Astrocyte of the cerebellum (primary cell): ENCODE results near the gene DGKH.

ENCODE experiments used
- DNase-seq: peaks from one replicate; pipeline ENCODE4 v3.0.0-alpha.2; 2011; ENCODE audit warnings: low read depth
- H3K4me3 ChIP-seq: 2 replicates; pipeline ENCODE4 v1.5.1; 2011; ENCODE audit warnings: mild to moderate bottlenecking, low read depth, low read length, moderate library complexity
- CTCF ChIP-seq: IDR thresholded peaks from 2 replicates; pipeline ENCODE4 v1.5.1; 2012; ENCODE audit warnings: low read length, low read depth, moderate library complexity, mild to moderate bottlenecking; ENCODE audit errors: missing control alignments
- in situ Hi-C: cut with HindIII; loops from 2 replicates; pipeline ENCODE4 v1.10.0; 2017; ENCODE audit warnings: low sequenced_read_pairs

DGKH gene

DNA sequence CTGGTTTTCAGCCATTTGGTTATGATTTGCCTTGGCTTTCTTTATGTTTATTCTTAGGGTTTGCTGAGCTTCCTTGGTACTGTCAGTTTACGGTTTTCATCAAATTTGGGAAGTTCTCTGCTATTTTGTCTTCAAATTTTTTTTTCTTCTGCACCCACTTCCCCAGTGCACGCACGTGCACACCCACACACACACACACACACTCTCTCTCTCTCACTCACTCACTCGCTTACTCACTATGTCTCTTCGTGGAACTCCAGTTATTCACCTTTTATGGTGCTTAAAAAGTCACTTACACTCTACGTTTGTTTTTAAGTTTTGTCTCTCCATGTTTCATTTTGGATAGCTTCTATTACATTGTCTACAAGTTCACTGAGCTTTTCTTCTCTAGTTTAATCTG is 230.6 kb downstream of the DGKH start:
- no peak for DNase-seq
- H3K4me3 ChIP-seq, result no peak overlapping the region
- no peak for TF ChIP-seq CTCF
- in situ Hi-C loops, result no loop called here

DNA sequence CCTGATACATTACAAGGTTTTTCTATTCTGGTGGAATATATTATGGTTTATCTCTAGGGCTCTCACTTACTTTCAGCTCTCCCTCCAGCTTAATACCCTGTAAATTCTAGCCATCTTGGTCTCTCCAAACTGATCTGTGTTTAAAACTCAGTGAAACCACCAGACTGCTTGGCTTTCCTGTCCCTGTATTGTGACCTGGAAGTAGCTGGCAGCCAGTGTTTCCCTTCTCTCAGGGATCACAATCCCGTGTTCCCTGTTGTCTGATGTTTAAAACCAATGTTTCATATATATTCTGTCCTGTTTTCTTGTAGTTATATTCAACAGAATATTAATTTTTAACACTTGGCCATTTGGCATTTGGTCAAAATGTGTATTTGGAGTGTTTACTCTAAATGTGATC is 231.5 kb downstream of the DGKH start:
- DNase-seq, result no peak
- in situ Hi-C loops, result no loop called here
- no peak overlapping the region for H3K4me3 ChIP-seq
- no peak for TF ChIP-seq CTCF

DNA sequence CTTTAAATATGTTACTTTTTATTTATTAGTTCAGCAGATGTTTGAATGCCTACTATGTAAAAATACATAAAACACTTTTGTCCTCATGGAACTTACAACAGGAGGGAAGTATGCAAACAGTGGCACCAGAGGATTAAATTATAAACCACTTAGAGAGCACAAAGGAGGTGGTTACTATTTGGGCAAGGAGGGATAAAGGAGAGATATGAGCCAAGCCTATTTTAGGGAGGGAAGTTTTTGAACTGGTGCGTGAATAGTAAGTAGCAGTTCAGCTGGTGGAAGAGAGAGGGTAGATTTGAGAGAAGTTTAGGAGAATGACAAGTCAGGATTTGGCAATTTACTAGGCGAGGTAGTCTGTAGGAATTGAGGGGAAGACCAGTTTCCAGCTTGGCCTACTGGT is 232.1 kb downstream of the DGKH start:
- DNase-seq, result no peak
- in situ Hi-C loops, result no loop called here
- no peak overlapping the region for H3K4me3 ChIP-seq
- no peak for TF ChIP-seq CTCF

- DNase-seq, result no peak
- TF ChIP-seq CTCF, result no peak
- in situ Hi-C loops, result no loop called here
- H3K4me3 ChIP-seq, result no peak overlapping the region
Observed at GRCh38 chr13:42283574-42283973, 235.1 kb downstream of the DGKH start.

DNA sequence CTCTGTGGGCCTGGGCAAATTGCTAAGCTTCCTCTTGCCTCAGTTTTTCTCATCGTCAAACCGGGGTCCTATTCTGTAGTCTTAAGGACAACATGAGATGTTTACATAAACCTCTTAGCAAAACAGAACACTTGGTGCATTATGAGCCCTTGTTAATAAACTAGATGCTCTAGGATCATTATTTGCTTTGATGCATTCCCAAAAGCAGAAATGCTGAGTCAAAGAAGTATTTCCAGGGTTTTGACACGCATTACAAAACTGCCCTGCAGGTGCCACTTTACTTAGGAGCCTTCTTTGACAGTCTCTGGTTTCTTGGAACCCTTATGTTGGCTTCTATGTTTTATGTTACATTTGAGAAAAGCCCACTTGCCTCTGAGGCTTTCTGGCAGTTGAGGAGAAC is 235.6 kb downstream of the DGKH start:
- H3K4me3 ChIP-seq, result no peak overlapping the region
- DNase-seq, result no peak
- no peak for TF ChIP-seq CTCF
- in situ Hi-C loops, result no loop called here
